ENCODE results near the gene ALOX12B.
"Not testable (repeated sequence)": the region's sequence is repeated elsewhere in the genome, so short reads cannot be mapped to it uniquely, and the experiment has no call there.

Gene ALOX12B

GRCh38 chr17:8032442-8032841 is 55.1 kb downstream of the ALOX12B start:
- H3K36me3 ChIP-seq (ENCODE audit: low read depth), result no peaks in the 10 kb centered on the region
- ATAC-seq (ENCODE audit: low read depth) (no peak), DNase-seq (ENCODE audit: low spot score) (no peak)
- H3K9me3 ChIP-seq (ENCODE audit: severe bottlenecking), result no peaks in the 10 kb centered on the region
- H3K27me3 ChIP-seq (ENCODE audit: insufficient read depth, poor library complexity, severe bottlenecking), result no peaks in the 10 kb centered on the region
- H3K27ac ChIP-seq (ENCODE audit: poor library complexity, severe bottlenecking), result no peak overlapping the region
- no peak for TF ChIP-seq CTCF (IDR thresholded peaks at IDR 0.05; ENCODE audit: poor library complexity, severe bottlenecking)
- H3K4me3 ChIP-seq (ENCODE audit: severe bottlenecking), result no peak overlapping the region
- H3K4me1 ChIP-seq (ENCODE audit: insufficient read depth, poor library complexity, severe bottlenecking), result no peaks in the 10 kb centered on the region

- Histone ChIP-seq H3K36me3 (ENCODE audit: low read depth) (no peaks in the 10 kb centered on the region), H3K4me3 (ENCODE audit: severe bottlenecking) (no peak overlapping the region), H3K27ac (ENCODE audit: poor library complexity, severe bottlenecking) (no peak overlapping the region), H3K27me3 (ENCODE audit: insufficient read depth, poor library complexity, severe bottlenecking) (no peaks in the 10 kb centered on the region), H3K9me3 (ENCODE audit: severe bottlenecking) (no peaks in the 10 kb centered on the region), H3K4me1 (ENCODE audit: insufficient read depth, poor library complexity, severe bottlenecking) (no peaks in the 10 kb centered on the region)
- TF ChIP-seq CTCF (IDR thresholded peaks at IDR 0.05; ENCODE audit: poor library complexity, severe bottlenecking), result no peak
- ATAC-seq (ENCODE audit: low read depth) (no peak), DNase-seq (ENCODE audit: low spot score) (no peak)
Observed at GRCh38 chr17:8031950-8032349, 55.6 kb downstream of the ALOX12B start.

GRCh38 chr17:8031261-8031661 is 56.3 kb downstream of the ALOX12B start:
- DNase-seq (ENCODE audit: low spot score) (no peak), ATAC-seq (ENCODE audit: low read depth) (no peak)
- no peak overlapping the region for H3K27ac ChIP-seq (ENCODE audit: poor library complexity, severe bottlenecking)
- H3K4me1 ChIP-seq (ENCODE audit: insufficient read depth, poor library complexity, severe bottlenecking), result no peaks in the 10 kb centered on the region
- no peak overlapping the region for H3K4me3 ChIP-seq (ENCODE audit: severe bottlenecking)
- no peak for TF ChIP-seq CTCF (IDR thresholded peaks at IDR 0.05; ENCODE audit: poor library complexity, severe bottlenecking)
- H3K36me3 ChIP-seq (ENCODE audit: low read depth), result no peaks in the 10 kb centered on the region
- no peaks in the 10 kb centered on the region for H3K9me3 ChIP-seq (ENCODE audit: severe bottlenecking)
- no peaks in the 10 kb centered on the region for H3K27me3 ChIP-seq (ENCODE audit: insufficient read depth, poor library complexity, severe bottlenecking)

GRCh38 chr17:8029121-8029520 is 58.4 kb downstream of the ALOX12B start:
- Histone ChIP-seq H3K27me3 (ENCODE audit: insufficient read depth, poor library complexity, severe bottlenecking) (no peaks in the 10 kb centered on the region), H3K9me3 (ENCODE audit: severe bottlenecking) (no peaks in the 10 kb centered on the region), H3K27ac (ENCODE audit: poor library complexity, severe bottlenecking) (no peak overlapping the region), H3K4me3 (ENCODE audit: severe bottlenecking) (no peak overlapping the region), H3K36me3 (ENCODE audit: low read depth) (no peaks in the 10 kb centered on the region), H3K4me1 (ENCODE audit: insufficient read depth, poor library complexity, severe bottlenecking) (no peaks in the 10 kb centered on the region)
- ATAC-seq (ENCODE audit: low read depth) (peak; percentile 74), DNase-seq (ENCODE audit: low spot score) (peak; percentile 21)
- no peak for TF ChIP-seq CTCF (IDR thresholded peaks at IDR 0.05; ENCODE audit: poor library complexity, severe bottlenecking)

- no peaks in the 10 kb centered on the region for H3K27me3 ChIP-seq (ENCODE audit: insufficient read depth, poor library complexity, severe bottlenecking)
- ATAC-seq (ENCODE audit: low read depth) (no peak), DNase-seq (ENCODE audit: low spot score) (peak; percentile 26)
- no peak overlapping the region for H3K4me3 ChIP-seq (ENCODE audit: severe bottlenecking)
- no peaks in the 10 kb centered on the region for H3K4me1 ChIP-seq (ENCODE audit: insufficient read depth, poor library complexity, severe bottlenecking)
- H3K27ac ChIP-seq (ENCODE audit: poor library complexity, severe bottlenecking), result no peak overlapping the region
- no peaks in the 10 kb centered on the region for H3K36me3 ChIP-seq (ENCODE audit: low read depth)
- TF ChIP-seq CTCF (IDR thresholded peaks at IDR 0.05; ENCODE audit: poor library complexity, severe bottlenecking), result no peak
- no peaks in the 10 kb centered on the region for H3K9me3 ChIP-seq (ENCODE audit: severe bottlenecking)
Observed at GRCh38 chr17:8025176-8025911, 62.2 kb downstream of the ALOX12B start.

- not testable (repeated sequence) for H3K4me3 ChIP-seq (ENCODE audit: severe bottlenecking); H3K36me3 ChIP-seq (ENCODE audit: low read depth); ATAC-seq (ENCODE audit: low read depth); H3K9me3 ChIP-seq (ENCODE audit: severe bottlenecking); H3K27ac ChIP-seq (ENCODE audit: poor library complexity, severe bottlenecking); H3K27me3 ChIP-seq (ENCODE audit: insufficient read depth, poor library complexity, severe bottlenecking); H3K4me1 ChIP-seq (ENCODE audit: insufficient read depth, poor library complexity, severe bottlenecking)
- DNase-seq (ENCODE audit: low spot score), result peak; percentile 9
Observed at GRCh38 chr17:8024161-8024560, 63.4 kb downstream of the ALOX12B start.
